GM23338 (cell line): ENCODE measurements around the gene APIP. TPM values are rescaled to one million over a fixed set of nuclear protein-coding genes. Genes with fewer than 3 reads are reported as not detected.

Source experiments
- ATAC-seq: fragments of 200-7000 bp; cut with Tn5 transposase; 3 replicates; pipeline ENCODE4 v1.9.1; 2020
- DNase-seq: peaks from one replicate; pipeline ENCODE4 v3.0.0-alpha.2; 2015; ENCODE audit warnings: low spot score
- H2AFZ ChIP-seq: fragments of 200-600 bp; sonication (generic); 2 replicates; pipeline ENCODE4 v1.8.0; 2016; ENCODE audit warnings: antibody characterized with exemption, mild to moderate bottlenecking, moderate library complexity
- H3F3A ChIP-seq: fragments of 200-600 bp; sonication (generic); replicated peaks from 2 replicates; pipeline ENCODE4 v1.8.0; 2017; ENCODE audit warnings: antibody characterized with exemption, mixed run types, low read depth
- H3K27ac ChIP-seq: fragments of 200-600 bp; sonication (generic); 2 replicates; pipeline ENCODE4 v1.6.1; 2016; ENCODE audit warnings: low read depth
- H3K27me3 ChIP-seq: fragments of 200-600 bp; sonication (generic); 2 replicates; pipeline ENCODE4 v1.8.0; 2016; ENCODE audit warnings: mild to moderate bottlenecking, mixed run types, moderate library complexity; ENCODE audit not compliant: insufficient read depth
- H3K36me3 ChIP-seq: fragments of 200-600 bp; sonication (generic); 2 replicates; pipeline ENCODE4 v1.8.0; 2016; ENCODE audit warnings: mild to moderate bottlenecking; ENCODE audit not compliant: insufficient read depth
- H3K4me1 ChIP-seq: fragments of 200-600 bp; sonication (generic); 2 replicates; pipeline ENCODE4 v1.8.0; 2016; ENCODE audit warnings: mild to moderate bottlenecking, moderate library complexity; ENCODE audit not compliant: insufficient read depth
- H3K4me2 ChIP-seq: fragments of 200-600 bp; sonication (generic); 2 replicates; pipeline ENCODE4 v1.7.1; 2017; ENCODE audit warnings: mixed run types
- H3K4me3 ChIP-seq: fragments of 200-600 bp; sonication (generic); 2 replicates; pipeline ENCODE4 v1.6.1; 2016; ENCODE audit warnings: mixed run types
- H3K79me2 ChIP-seq: fragments of 200-600 bp; sonication (generic); replicated peaks from 2 replicates; pipeline ENCODE4 v1.8.0; 2017; ENCODE audit warnings: mild to moderate bottlenecking; ENCODE audit not compliant: insufficient read depth
- H3K9me2 ChIP-seq: fragments of 200-600 bp; sonication (generic); 2 replicates; pipeline ENCODE4 v1.8.0; 2017; ENCODE audit not compliant: insufficient read depth
- H4K20me1 ChIP-seq: fragments of 200-600 bp; sonication (generic); replicated peaks from 2 replicates; pipeline ENCODE4 v1.8.0; 2017; ENCODE audit warnings: mild to moderate bottlenecking; ENCODE audit not compliant: insufficient read depth
- H3K27ac Mint-ChIP-seq: 2 replicates; pipeline ENCODE4 v1.8.0; 2020; ENCODE audit warnings: inconsistent platforms, mild to moderate bottlenecking, moderate library complexity, mixed read lengths
- H3K27me3 Mint-ChIP-seq: 3 replicates; pipeline ENCODE4 v1.8.0; 2022; ENCODE audit warnings: low read depth, mild to moderate bottlenecking, moderate library complexity, mixed read lengths, inconsistent platforms; ENCODE audit not compliant: insufficient read depth, poor library complexity
- H3K36me3 Mint-ChIP-seq: 3 replicates; pipeline ENCODE4 v1.8.0; 2021; ENCODE audit warnings: low read depth, mild to moderate bottlenecking, inconsistent platforms, moderate library complexity, mixed read lengths
- H3K4me1 Mint-ChIP-seq: 3 replicates; pipeline ENCODE4 v1.8.0; 2020; ENCODE audit warnings: mild to moderate bottlenecking, inconsistent platforms, mixed read lengths
- H3K4me3 Mint-ChIP-seq: 3 replicates; pipeline ENCODE4 v1.8.0; 2021; ENCODE audit warnings: moderate library complexity, mild to moderate bottlenecking, inconsistent platforms, mixed read lengths
- H3K9me3 Mint-ChIP-seq: 3 replicates; pipeline ENCODE4 v1.8.0; 2020; ENCODE audit warnings: moderate library complexity, mild to moderate bottlenecking, inconsistent platforms, mixed read lengths
- CREB1 ChIP-seq: fragments of 250-450 bp; sonication (Bioruptor Pico); IDR thresholded peaks from 2 replicates; pipeline ENCODE4 v1.5.0; 2020; ENCODE audit warnings: low read depth, mild to moderate bottlenecking, moderate library complexity
- EZH2phosphoT487 ChIP-seq: fragments of 200-600 bp; sonication (generic); IDR thresholded peaks from one replicate; pipeline ENCODE4 v1.8.1; 2018; ENCODE audit warnings: antibody characterized with exemption; ENCODE audit not compliant: unreplicated experiment
- POLR2AphosphoS5 ChIP-seq: IDR thresholded peaks from 2 replicates; pipeline ENCODE4 v1.6.1; 2016; ENCODE audit warnings: antibody characterized with exemption, low read depth
- STAT1 ChIP-seq: IDR thresholded peaks from one replicate; pipeline ENCODE4 v1.6.1; 2016; ENCODE audit warnings: antibody characterized with exemption; ENCODE audit not compliant: unreplicated experiment
- polyA plus RNA-seq: library from polyadenylated mRNA; unstranded; fragments of >200 nt; fragmentation: Nextera tagmentation; extraction: Ambion mirVana; gene quantifications from 2 replicates; pipeline ENCODE4 v1.2.1, GENCODE V29; 2016
- total RNA-seq: library from RNA; depleted of rRNA; stranded (reverse); fragments of >200 nt; shearing (Covaris generic); gene quantifications from 2 replicates; pipeline ENCODE4 v1.2.3, GENCODE V29; 2014
- TF ChIP-seq, protein P1 (sequence below): IDR thresholded peaks from one replicate; pipeline ENCODE4 v1.6.1; 2018; ENCODE audit warnings: antibody characterized with exemption; ENCODE audit not compliant: unreplicated experiment
- TF ChIP-seq, protein P2 (sequence below): fragments of 250-450 bp; sonication (Bioruptor Pico); IDR thresholded peaks from 2 replicates; pipeline ENCODE4 v1.5.0; 2020; ENCODE audit warnings: mild to moderate bottlenecking, moderate library complexity

Gene APIP
- total and polyA plus RNA-seq, 2 experiments from 2014 or later = 35.7 to 50.3 TPM

DNA sequence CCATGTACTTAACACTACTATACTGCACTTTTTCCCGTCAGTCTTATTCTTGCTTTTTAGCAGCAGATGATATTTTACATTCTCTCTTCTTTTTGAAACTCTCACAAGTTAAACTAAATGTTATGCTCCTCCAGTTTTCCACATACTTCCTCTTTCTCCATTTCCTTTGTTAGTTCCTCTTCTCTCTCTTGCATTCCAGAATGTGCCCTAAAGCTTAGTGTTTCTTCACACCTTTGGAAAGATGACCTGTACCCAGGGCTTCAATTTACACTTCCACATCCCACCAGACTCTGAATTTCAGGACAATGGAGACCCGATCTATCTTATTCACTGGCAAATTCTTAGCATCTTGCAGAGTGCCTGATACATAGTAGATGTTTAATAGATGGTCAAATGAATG is 51.8 kb downstream of the APIP start (continued):
- no peak for TF ChIP-seq EZH2phosphoT487
- TF ChIP-seq, protein P1, sequence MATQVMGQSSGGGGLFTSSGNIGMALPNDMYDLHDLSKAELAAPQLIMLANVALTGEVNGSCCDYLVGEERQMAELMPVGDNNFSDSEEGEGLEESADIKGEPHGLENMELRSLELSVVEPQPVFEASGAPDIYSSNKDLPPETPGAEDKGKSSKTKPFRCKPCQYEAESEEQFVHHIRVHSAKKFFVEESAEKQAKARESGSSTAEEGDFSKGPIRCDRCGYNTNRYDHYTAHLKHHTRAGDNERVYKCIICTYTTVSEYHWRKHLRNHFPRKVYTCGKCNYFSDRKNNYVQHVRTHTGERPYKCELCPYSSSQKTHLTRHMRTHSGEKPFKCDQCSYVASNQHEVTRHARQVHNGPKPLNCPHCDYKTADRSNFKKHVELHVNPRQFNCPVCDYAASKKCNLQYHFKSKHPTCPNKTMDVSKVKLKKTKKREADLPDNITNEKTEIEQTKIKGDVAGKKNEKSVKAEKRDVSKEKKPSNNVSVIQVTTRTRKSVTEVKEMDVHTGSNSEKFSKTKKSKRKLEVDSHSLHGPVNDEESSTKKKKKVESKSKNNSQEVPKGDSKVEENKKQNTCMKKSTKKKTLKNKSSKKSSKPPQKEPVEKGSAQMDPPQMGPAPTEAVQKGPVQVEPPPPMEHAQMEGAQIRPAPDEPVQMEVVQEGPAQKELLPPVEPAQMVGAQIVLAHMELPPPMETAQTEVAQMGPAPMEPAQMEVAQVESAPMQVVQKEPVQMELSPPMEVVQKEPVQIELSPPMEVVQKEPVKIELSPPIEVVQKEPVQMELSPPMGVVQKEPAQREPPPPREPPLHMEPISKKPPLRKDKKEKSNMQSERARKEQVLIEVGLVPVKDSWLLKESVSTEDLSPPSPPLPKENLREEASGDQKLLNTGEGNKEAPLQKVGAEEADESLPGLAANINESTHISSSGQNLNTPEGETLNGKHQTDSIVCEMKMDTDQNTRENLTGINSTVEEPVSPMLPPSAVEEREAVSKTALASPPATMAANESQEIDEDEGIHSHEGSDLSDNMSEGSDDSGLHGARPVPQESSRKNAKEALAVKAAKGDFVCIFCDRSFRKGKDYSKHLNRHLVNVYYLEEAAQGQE = no peak

DNA sequence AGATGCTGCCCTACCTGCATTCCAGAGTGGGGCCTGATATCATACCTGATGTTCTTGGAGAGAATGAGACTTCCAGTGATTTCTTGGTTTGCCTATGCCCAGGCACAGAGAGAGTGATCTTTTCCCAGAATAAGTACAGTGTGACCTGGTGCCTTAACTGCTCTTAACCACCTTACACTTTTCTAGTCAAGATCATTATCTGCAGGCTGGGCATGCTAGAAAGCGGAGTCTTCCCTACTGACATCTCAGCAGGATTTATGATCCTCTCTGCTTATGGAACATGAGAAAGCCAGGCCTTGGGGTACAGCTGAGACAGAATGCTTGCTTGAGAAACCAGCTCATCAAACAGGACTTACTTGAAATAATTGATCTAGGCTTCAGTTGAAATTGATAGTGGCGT is 53.1 kb downstream of the APIP start:
- DNase-seq (no peak), ATAC-seq (no peak)
- H3K27ac Mint-ChIP-seq = no peak overlapping the region
- H3K27me3 Mint-ChIP-seq = peaks cover 5% of the 10 kb centered on the region
- no peaks in the 10 kb centered on the region for H3F3A ChIP-seq
- no peak overlapping the region for H3K27ac ChIP-seq
- no peaks in the 10 kb centered on the region for H3K36me3 ChIP-seq
- no peaks in the 10 kb centered on the region; the same call in 2 of the 3 replicates for H3K9me3 Mint-ChIP-seq
- no peak overlapping the region for H3K4me2 ChIP-seq
- H3K79me2 ChIP-seq = no peaks in the 10 kb centered on the region
- TF ChIP-seq POLR2AphosphoS5 (no peak), STAT1 (no peak), CREB1 (CRISPR knock-in tag) (no peak)
- TF ChIP-seq, protein P2, sequence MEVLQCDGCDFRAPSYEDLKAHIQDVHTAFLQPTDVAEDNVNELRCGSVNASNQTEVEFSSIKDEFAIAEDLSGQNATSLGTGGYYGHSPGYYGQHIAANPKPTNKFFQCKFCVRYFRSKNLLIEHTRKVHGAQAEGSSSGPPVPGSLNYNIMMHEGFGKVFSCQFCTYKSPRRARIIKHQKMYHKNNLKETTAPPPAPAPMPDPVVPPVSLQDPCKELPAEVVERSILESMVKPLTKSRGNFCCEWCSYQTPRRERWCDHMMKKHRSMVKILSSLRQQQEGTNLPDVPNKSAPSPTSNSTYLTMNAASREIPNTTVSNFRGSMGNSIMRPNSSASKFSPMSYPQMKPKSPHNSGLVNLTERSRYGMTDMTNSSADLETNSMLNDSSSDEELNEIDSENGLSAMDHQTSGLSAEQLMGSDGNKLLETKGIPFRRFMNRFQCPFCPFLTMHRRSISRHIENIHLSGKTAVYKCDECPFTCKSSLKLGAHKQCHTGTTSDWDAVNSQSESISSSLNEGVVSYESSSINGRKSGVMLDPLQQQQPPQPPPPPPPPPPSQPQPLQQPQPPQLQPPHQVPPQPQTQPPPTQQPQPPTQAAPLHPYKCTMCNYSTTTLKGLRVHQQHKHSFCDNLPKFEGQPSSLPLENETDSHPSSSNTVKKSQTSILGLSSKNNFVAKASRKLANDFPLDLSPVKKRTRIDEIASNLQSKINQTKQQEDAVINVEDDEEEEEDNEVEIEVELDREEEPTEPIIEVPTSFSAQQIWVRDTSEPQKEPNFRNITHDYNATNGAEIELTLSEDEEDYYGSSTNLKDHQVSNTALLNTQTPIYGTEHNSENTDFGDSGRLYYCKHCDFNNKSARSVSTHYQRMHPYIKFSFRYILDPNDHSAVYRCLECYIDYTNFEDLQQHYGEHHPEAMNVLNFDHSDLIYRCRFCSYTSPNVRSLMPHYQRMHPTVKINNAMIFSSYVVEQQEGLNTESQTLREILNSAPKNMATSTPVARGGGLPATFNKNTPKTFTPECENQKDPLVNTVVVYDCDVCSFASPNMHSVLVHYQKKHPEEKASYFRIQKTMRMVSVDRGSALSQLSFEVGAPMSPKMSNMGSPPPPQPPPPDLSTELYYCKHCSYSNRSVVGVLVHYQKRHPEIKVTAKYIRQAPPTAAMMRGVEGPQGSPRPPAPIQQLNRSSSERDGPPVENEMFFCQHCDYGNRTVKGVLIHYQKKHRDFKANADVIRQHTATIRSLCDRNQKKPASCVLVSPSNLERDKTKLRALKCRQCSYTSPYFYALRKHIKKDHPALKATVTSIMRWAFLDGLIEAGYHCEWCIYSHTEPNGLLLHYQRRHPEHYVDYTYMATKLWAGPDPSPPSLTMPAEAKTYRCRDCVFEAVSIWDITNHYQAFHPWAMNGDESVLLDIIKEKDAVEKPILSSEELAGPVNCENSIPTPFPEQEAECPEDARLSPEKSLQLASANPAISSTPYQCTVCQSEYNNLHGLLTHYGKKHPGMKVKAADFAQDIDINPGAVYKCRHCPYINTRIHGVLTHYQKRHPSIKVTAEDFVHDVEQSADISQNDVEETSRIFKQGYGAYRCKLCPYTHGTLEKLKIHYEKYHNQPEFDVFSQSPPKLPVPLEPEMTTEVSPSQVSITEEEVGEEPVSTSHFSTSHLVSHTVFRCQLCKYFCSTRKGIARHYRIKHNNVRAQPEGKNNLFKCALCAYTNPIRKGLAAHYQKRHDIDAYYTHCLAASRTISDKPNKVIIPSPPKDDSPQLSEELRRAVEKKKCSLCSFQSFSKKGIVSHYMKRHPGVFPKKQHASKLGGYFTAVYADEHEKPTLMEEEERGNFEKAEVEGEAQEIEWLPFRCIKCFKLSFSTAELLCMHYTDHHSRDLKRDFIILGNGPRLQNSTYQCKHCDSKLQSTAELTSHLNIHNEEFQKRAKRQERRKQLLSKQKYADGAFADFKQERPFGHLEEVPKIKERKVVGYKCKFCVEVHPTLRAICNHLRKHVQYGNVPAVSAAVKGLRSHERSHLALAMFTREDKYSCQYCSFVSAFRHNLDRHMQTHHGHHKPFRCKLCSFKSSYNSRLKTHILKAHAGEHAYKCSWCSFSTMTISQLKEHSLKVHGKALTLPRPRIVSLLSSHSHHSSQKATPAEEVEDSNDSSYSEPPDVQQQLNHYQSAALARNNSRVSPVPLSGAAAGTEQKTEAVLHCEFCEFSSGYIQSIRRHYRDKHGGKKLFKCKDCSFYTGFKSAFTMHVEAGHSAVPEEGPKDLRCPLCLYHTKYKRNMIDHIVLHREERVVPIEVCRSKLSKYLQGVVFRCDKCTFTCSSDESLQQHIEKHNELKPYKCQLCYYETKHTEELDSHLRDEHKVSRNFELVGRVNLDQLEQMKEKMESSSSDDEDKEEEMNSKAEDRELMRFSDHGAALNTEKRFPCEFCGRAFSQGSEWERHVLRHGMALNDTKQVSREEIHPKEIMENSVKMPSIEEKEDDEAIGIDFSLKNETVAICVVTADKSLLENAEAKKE (CRISPR knock-in tag) = no peak
- TF ChIP-seq, protein P1 = no peak
- H3K4me1 ChIP-seq = no peaks in the 10 kb centered on the region
- no peak overlapping the region for H3K4me3 ChIP-seq
- no peaks in the 10 kb centered on the region for H3K27me3 ChIP-seq
- no peak overlapping the region for H3K4me3 Mint-ChIP-seq
- H3K4me1 Mint-ChIP-seq = no peaks in the 10 kb centered on the region
- H3K9me2 ChIP-seq = peaks cover 13% of the 10 kb centered on the region; the same call in 1 of the 2 replicates
- H3K36me3 Mint-ChIP-seq = no peaks in the 10 kb centered on the region
- H2AFZ ChIP-seq = no peak overlapping the region
- H4K20me1 ChIP-seq = no peaks in the 10 kb centered on the region
